Bone marrow (tissue), 2 donors: Measurements from ENCODE around the gene GPR65.

Experiments used
- DNase-seq, 2 donors: peaks; one replicate each; lab custom pipeline; 2025; lab: John Stamatoyannopoulos, UW

GPR65 gene

GRCh38 chr14:88040146-88040545, 35.2 kb downstream of the GPR65 start:
- DNase-seq, result no peak

GRCh38 chr14:88043529-88044443, 38.9 kb downstream of the GPR65 start:
- DNase-seq, result no peak

GRCh38 chr14:88044444-88044758, 39.5 kb downstream of the GPR65 start:
- DNase-seq, result no peak

- peak in 1 of 2 donors; percentile 3 for DNase-seq
Measured at GRCh38 chr14:88044776-88045446, 40.0 kb downstream of the GPR65 start.

GRCh38 chr14:88045705-88046104, 40.8 kb downstream of the GPR65 start:
- peak in 1 of 2 donors; percentile 4 for DNase-seq

- DNase-seq, result no peak
Measured at GRCh38 chr14:88048351-88048750, 43.4 kb downstream of the GPR65 start.

- no peak for DNase-seq
Measured at GRCh38 chr14:88049266-88049665, 44.3 kb downstream of the GPR65 start.

GRCh38 chr14:88049936-88050335, 45.0 kb downstream of the GPR65 start:
- DNase-seq, result no peak

- DNase-seq, result no peak
Measured at GRCh38 chr14:88060576-88060975, 55.6 kb downstream of the GPR65 start.

- DNase-seq, result no peak
Measured at GRCh38 chr14:88063811-88064210, 58.9 kb downstream of the GPR65 start.
